ENCODE results near the gene STX2.
"Not testable (repeated sequence)": the region's sequence is repeated elsewhere in the genome, so short reads cannot be mapped to it uniquely, and the experiment has no call there.

STX2 gene

DNA sequence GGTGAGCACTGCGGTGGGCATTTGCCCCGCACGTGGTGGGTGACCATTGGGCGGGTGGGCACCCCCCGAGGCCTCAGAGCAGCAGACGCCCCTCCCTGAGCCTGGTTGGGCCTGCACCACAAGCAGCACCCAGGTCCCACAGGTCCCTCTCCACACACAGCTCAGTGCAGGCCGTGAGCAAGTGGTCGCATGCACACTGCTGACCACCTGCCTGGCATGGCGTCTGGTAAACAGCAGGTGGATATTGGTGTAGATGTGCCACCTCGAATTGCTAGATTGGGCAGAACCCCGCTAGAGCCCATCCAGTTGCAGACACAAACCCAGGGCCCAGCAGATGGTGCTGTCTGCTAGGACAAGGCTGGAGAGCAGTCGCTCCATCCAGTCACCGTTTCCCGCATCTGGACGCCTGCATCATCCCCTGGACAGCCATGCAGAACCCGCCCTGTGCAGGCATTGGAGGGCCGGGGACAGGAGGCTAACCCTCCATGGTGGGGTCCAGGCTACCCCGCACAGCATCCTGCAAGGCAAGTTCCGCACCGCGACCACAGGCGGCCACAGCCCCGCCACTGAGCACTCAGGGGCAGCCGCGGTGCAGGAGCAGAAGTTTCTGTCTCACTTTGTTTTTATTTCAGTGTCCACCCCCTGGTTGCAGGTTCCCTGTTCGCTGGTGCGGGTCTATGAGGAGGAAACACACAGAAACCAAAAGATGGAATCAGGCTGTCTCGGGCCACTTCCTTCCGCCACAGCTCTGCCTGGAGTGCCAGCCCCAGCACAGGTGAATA, 77.3 kb downstream of the STX2 start:
- peak; percentile 66 for DNase-seq

- no peak for DNase-seq
Measured at GRCh38 chr12:130754234-130754901, 84.7 kb downstream of the STX2 start.

DNA sequence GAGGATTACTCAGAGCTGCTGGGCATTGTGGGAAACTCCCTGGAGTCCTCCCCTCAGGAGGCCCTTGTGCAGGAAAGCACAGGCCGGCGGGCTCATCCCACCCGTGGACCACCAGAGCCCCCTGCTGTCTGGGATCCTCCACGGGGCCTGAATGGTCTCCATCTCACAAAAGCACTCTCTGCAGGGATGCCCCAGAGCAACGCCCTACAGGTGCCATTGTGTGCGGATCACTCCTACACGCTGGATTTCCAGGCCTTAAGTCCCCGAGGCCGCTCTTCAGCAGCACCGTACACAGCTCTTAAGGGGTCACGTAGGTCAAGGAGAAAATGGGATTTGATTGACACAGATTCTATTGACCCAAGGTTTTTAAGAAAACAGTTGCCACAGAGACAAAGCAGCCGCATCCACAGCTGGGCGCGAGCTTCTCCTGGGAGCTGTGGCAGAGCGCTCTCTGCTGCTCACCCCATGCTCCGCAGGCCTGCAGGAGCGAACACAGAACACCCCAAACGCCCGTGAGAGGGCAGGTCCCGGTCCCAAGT, 86.3 kb downstream of the STX2 start:
- DNase-seq = no peak

- not testable (repeated sequence) for DNase-seq
Measured at GRCh38 chr12:130752037-130752436, 87.0 kb downstream of the STX2 start.

- DNase-seq = no peak
Measured at GRCh38 chr12:130748786-130749185, 90.3 kb downstream of the STX2 start.

- DNase-seq = peak; percentile 60
Measured at GRCh38 chr12:130747867-130748740, 90.9 kb downstream of the STX2 start.

- no peak for DNase-seq
Measured at GRCh38 chr12:130746546-130746945, 92.5 kb downstream of the STX2 start.

- DNase-seq = no peak
Measured at GRCh38 chr12:130745921-130746320, 93.1 kb downstream of the STX2 start.

DNA sequence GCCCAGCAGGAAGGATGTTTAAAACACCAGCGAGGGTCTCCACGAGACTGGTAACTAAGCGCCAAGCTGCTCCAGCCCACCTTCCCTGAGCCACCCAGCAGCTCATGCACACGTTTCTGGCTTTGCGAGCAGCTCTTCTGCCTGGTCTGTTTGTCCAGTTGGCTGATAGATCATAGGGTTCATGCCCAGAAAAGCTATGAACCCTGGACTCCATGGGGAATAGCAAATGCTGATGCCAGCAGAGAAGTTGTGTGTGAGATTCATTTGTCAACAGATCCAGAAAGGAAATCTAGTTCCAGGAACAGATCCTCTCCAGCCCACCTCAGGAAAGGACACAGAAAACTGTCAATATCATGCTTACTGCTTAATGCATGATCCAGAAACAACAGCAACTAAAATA, 94.8 kb downstream of the STX2 start:
- no peak for DNase-seq

DNA sequence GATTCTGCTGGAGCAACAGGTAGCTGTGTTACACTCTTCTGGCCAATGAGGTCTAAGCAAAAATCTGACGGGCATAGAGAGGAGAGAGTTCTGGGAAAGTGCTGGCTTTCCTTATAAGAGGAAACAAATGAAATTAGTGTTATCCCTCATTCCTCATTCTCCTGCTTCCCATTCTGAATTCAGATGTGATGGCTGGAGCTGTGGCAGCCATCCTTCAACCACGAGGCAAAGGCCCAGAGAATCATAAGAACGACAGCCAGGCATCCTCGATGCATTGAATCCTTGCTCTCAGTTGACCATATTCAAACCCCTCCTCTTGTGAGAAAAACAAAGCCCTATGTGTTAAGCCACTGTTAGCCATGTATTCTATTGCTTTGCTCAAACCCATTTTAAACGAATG, 95.4 kb downstream of the STX2 start:
- no peak for DNase-seq

DNA sequence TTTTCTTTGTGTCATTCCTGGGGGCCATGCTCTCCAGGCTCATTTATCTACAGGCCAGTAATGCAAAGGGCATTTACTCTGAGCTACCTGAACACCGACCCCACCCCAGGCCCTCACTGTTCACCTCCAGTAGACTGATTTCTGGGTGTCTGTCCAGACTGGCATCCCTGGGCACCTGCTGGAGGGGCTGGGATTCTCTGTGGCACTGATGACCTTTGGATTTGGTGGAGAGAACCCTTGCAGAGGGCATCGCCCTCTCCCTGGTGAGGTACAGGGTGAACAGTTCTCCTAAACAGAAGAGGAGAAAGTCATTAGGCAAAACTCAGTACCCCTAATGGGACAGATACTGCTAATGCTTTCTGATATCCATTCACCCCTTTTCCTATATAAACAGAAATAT, 95.9 kb downstream of the STX2 start:
- no peak for DNase-seq

- no peak for DNase-seq
Measured at GRCh38 chr12:130742716-130743115, 96.3 kb downstream of the STX2 start.

GRCh38 chr12:130742112-130742511, 96.9 kb downstream of the STX2 start:
- DNase-seq = no peak
